ENCODE measurements around the gene LBP. TPM values are rescaled to one million over a fixed set of nuclear protein-coding genes. Genes with fewer than 3 reads are reported as not detected.

Gene LBP
- total RNA-seq, 1 experiment from 2014 or later: 0.15 TPM

DNA sequence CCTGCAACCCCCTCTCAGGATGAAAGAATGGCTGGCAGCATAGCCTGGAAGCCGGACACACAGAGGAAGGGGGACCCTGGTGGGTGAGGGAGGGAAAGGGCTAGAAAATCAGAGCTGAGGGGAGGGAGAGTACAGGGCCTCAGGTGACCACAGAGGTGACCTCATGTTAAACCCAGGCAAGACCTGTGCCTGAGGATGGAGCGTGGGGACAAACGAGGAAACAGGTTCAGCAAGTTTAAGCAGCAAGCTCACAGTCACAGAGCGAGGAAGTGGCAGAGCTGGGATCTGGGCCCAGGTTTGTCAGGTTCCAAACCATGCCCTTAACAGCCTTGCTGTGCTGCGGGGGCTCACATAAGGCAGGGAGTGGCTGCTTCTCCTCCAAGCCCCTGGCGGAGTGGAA is 46.3 kb upstream of the LBP start:
- Histone ChIP-seq H3K36me3 (ENCODE audit: control insufficient read depth in 1 of 2, insufficient read depth in 2 of 2, low read length in 2 of 2) (no peaks in the 10 kb centered on the region), H3K4me2 (ENCODE audit: low read length) (peak overlapping the region; percentile 31), H4K20me1 (ENCODE audit: insufficient read depth) (no peaks in the 10 kb centered on the region), H3K9me2 (ENCODE audit: insufficient read depth) (no peaks in the 10 kb centered on the region), H3K9ac (ENCODE audit: low read length) (no peak overlapping the region), H3K4me1 (ENCODE audit: control insufficient read depth in 1 of 2, insufficient read depth in 2 of 2, low read length in 2 of 2) (peaks cover 6 to 10% of the 10 kb centered on the region in 2 experiments; a peak in 2 of 4 replicates), H3K79me2 (ENCODE audit: insufficient read depth, low read length) (no peaks in the 10 kb centered on the region), H3K27me3 (ENCODE audit: insufficient read depth, low read length) (no peaks in the 10 kb centered on the region), H2AFZ (ENCODE audit: low read depth, low read length, poor library complexity, severe bottlenecking) (no peak overlapping the region), H3K9me3 (ENCODE audit: control insufficient read depth in 1 of 2, insufficient read depth in 1 of 2, low read depth in 1 of 2, low read length in 2 of 2) (no peaks in the 10 kb centered on the region), H3K4me3 (replicated peaks in 1 of 2; ENCODE audit: low read depth in 1 of 2, low read length in 2 of 2) (no peak overlapping the region), H3K27ac (ENCODE audit: low read depth, low read length) (no peak overlapping the region)
- intact Hi-C loops (cut with micrococcal nuclease): no loop called here
- ChIA-PET CTCF (no interaction called here), POLR2A (interaction anchor here (0.8 kb wide), 1 partner anchor 27 kb away, joined by 3 read pairs; no protein-coding TSS in a partner anchor), RAD21 (ENCODE audit: low non-redundant PET in 1 of 2, low total read pairs in 2 of 2, uncharacterized antibody in 2 of 2, unreplicated experiment in 2 of 2) (no interaction called here)
- TF ChIP-seq CEBPB (IDR thresholded peaks at IDR 0.05; ENCODE audit: low read depth) (no peak), ELF1 (IDR thresholded peaks at IDR 0.05; ENCODE audit: borderline replicate concordance, low read depth) (no peak), ZNF274 (IDR thresholded peaks at IDR 0.05; ENCODE audit: low read depth, low read length) (no peak), ZFX (IDR thresholded peaks at IDR 0.05) (no peak), CBX3 (IDR thresholded peaks at IDR 0.05; ENCODE audit: low read depth) (no peak)
- TF ChIP-seq, protein P1, sequence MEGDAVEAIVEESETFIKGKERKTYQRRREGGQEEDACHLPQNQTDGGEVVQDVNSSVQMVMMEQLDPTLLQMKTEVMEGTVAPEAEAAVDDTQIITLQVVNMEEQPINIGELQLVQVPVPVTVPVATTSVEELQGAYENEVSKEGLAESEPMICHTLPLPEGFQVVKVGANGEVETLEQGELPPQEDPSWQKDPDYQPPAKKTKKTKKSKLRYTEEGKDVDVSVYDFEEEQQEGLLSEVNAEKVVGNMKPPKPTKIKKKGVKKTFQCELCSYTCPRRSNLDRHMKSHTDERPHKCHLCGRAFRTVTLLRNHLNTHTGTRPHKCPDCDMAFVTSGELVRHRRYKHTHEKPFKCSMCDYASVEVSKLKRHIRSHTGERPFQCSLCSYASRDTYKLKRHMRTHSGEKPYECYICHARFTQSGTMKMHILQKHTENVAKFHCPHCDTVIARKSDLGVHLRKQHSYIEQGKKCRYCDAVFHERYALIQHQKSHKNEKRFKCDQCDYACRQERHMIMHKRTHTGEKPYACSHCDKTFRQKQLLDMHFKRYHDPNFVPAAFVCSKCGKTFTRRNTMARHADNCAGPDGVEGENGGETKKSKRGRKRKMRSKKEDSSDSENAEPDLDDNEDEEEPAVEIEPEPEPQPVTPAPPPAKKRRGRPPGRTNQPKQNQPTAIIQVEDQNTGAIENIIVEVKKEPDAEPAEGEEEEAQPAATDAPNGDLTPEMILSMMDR (IDR thresholded peaks at IDR 0.05 in 2 of 3, conservative IDR thresholded peaks at IDR 0.05 in 1 of 3; ENCODE audit: borderline replicate concordance in 1 of 3, insufficient read depth in 1 of 3, low read depth in 2 of 3, low read length in 2 of 3): no peak
- TF ChIP-seq, protein P2, sequence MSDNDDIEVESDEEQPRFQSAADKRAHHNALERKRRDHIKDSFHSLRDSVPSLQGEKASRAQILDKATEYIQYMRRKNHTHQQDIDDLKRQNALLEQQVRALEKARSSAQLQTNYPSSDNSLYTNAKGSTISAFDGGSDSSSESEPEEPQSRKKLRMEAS (IDR thresholded peaks at IDR 0.05): no peak
- TF ChIP-seq, protein P3, sequence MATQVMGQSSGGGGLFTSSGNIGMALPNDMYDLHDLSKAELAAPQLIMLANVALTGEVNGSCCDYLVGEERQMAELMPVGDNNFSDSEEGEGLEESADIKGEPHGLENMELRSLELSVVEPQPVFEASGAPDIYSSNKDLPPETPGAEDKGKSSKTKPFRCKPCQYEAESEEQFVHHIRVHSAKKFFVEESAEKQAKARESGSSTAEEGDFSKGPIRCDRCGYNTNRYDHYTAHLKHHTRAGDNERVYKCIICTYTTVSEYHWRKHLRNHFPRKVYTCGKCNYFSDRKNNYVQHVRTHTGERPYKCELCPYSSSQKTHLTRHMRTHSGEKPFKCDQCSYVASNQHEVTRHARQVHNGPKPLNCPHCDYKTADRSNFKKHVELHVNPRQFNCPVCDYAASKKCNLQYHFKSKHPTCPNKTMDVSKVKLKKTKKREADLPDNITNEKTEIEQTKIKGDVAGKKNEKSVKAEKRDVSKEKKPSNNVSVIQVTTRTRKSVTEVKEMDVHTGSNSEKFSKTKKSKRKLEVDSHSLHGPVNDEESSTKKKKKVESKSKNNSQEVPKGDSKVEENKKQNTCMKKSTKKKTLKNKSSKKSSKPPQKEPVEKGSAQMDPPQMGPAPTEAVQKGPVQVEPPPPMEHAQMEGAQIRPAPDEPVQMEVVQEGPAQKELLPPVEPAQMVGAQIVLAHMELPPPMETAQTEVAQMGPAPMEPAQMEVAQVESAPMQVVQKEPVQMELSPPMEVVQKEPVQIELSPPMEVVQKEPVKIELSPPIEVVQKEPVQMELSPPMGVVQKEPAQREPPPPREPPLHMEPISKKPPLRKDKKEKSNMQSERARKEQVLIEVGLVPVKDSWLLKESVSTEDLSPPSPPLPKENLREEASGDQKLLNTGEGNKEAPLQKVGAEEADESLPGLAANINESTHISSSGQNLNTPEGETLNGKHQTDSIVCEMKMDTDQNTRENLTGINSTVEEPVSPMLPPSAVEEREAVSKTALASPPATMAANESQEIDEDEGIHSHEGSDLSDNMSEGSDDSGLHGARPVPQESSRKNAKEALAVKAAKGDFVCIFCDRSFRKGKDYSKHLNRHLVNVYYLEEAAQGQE (IDR thresholded peaks at IDR 0.05; ENCODE audit: low read depth): no peak
- ATAC-seq (peak; percentile 30; the same call in 1 of the 2 replicates), DNase-seq (ENCODE audit: low read depth, low spot score) (no peak)
- BruUV-seq (replicated peaks): no TSS peak

Measured in HCT116 (cell line).